Fibroblast of skin of scalp (primary cell): Measurements from ENCODE around the gene TAGAP. TPM values are rescaled to one million over a fixed set of nuclear protein-coding genes. Genes with fewer than 3 reads are reported as not detected.

Experiments used
- DNase-seq: peaks from one replicate; pipeline ENCODE4 v3.0.0-alpha.2; 2013
- polyA plus RNA-seq, 2 experiments: library from polyadenylated mRNA; unstranded; fragments of 120-200 nt; gene quantifications; one replicate each; pipeline ENCODE4 v1.2.1, GENCODE V29; 2013; ENCODE audit not compliant: insufficient read length in 2 of 2

TAGAP gene
- not detected for polyA plus RNA-seq (2013, experiment 1 of 2; ENCODE audit: insufficient read length)
- not detected for polyA plus RNA-seq (2013, experiment 2 of 2; ENCODE audit: insufficient read length)

- peak; percentile 24 for DNase-seq
These were observed at the start of gene TAGAP for GRCh38 chr6:159044899-159045727. Gene TAGAP, minus strand, starts transcription at chr6:159044991. Its CDS starts 845 bp downstream, at chr6:159044146.

GRCh38 chr6:159093609-159094443 is 49.0 kb upstream of the TAGAP start:
- DNase-seq: no peak

- no peak for DNase-seq
These were observed 47.8 kb upstream of the TAGAP start for GRCh38 chr6:159092631-159093030.

- no peak for DNase-seq
These were observed 46.0 kb upstream of the TAGAP start for GRCh38 chr6:159090530-159091480.

GRCh38 chr6:159089909-159090308 is 45.1 kb upstream of the TAGAP start:
- DNase-seq: no peak

- no peak for DNase-seq
These were observed 44.7 kb upstream of the TAGAP start for GRCh38 chr6:159089443-159089842.

GRCh38 chr6:159086033-159086618 is 41.3 kb upstream of the TAGAP start:
- DNase-seq: no peak

- no peak for DNase-seq
These were observed 40.7 kb upstream of the TAGAP start for GRCh38 chr6:159085396-159085895.

- peak; percentile 87 for DNase-seq
These were observed 39.8 kb upstream of the TAGAP start for GRCh38 chr6:159084493-159085091.

GRCh38 chr6:159083146-159083545 is 38.4 kb upstream of the TAGAP start:
- no peak for DNase-seq

- no peak for DNase-seq
These were observed 37.4 kb upstream of the TAGAP start for GRCh38 chr6:159082039-159082815.

- no peak for DNase-seq
These were observed 35.6 kb upstream of the TAGAP start for GRCh38 chr6:159080217-159080976.

- peak; percentile 31 for DNase-seq
These were observed 34.6 kb upstream of the TAGAP start for GRCh38 chr6:159079367-159079766.

GRCh38 chr6:159077123-159077522 is 32.3 kb upstream of the TAGAP start:
- DNase-seq: no peak

GRCh38 chr6:159075506-159076228 is 30.9 kb upstream of the TAGAP start:
- peak; percentile 22 for DNase-seq

GRCh38 chr6:159074876-159075275 is 30.1 kb upstream of the TAGAP start:
- no peak for DNase-seq

GRCh38 chr6:159074120-159074684 is 29.4 kb upstream of the TAGAP start:
- peak; percentile 45 for DNase-seq
